NCI-H1436 treated with DMSO at 0.1 percent for 48 hours (cell line): ENCODE results near the gene MYO16.
"Not testable (repeated sequence)": the region's sequence is repeated elsewhere in the genome, so short reads cannot be mapped to it uniquely, and the experiment has no call there.

Experiments used
- DNase-seq: peaks from one replicate; lab custom pipeline; 2025; lab: John Stamatoyannopoulos, UW

MYO16 gene

DNA sequence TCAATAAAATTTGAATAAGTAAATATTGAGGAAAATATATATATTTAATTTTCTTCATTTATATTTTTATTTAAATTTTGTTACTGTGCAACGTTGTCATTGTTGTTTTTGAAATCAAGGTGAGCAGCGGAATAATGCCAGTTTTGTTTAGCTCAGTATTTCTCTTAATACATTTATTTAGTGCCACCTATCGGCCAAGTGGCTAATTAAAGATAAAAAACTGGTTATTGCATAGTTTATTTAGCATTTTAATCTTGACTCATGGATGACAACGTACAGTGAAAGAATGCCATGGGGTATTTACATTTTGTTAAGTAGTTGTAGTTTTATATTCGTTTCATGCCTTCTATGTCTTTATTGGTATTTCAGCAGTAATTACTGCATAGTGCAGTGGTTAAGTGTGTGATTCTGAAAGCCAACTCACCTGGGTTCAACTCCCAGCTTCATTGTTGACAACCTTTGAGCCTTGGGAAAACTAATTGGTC, 265.9 kb downstream of the MYO16 start:
- DNase-seq = no peak

DNA sequence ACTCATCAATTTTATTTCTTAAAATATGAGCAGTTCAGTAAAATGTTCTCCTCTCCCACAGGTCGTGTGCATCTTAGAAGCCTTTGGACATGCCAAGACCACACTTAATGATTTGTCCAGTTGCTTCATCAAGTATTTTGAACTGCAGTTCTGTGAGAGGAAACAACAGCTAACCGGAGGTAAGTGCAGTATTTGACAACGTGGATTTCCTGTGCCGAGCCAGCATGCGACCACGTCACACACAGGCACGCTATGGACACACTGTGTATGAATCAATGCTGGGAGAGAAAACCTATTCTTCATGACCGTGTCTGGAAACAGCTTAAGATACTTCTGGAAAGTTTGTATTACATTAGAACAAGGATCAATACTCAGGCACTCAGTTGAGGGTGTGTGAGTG, 268.5 kb downstream of the MYO16 start:
- DNase-seq = no peak

DNA sequence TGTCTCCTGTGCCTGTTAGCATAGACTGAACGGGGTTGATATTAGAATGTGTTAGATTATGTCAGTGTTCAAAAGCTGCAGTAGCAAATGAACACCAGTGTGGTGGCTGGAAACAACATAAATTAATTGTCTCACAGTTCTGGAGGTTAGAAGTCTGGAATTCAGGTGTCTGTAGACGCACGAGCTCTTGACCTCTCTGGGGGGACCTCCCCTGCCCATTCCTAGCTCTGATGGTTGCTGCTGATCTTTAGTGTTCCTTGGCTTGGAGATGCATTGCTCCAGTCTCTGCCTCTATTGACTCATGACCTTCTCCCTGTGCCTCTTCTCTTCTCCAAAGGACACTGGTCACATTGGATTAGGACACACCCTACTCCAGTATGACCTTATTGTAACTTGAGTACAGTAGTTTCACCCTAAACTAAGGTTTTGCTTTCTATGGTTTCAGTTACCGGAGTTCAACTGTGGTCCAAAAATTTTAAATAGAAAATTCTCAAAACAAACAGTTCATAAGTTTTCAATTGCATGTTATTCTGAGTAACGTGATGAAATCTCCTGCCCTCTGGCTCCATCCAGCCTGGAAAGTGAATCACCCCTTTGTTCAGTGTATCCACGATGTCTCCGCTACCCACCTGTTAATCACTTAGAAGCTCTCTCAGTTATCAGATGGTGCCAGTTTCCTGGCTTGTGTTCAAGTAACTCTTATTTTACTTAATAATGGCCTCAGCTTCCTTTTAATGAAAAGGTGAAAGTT, 273.2 kb downstream of the MYO16 start:
- no peak for DNase-seq

DNA sequence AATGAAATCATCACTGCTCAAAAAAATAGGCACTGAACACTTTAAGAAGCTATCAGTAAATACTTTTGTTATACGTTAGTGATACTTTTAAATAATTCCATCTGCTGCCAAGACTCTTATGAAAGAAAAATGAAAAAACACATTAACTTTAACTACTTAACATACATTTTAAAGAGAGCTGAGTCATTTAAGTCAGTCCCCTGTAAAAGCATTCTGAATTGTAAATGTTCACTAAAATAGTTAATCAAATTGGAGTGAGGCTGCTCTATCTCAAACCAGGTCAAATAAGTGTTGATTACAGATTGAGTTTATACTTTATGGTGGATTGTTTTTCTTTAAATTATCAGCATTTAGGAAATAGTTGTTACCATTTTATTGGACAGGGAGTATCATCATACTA, 274.2 kb downstream of the MYO16 start:
- no peak for DNase-seq

DNA sequence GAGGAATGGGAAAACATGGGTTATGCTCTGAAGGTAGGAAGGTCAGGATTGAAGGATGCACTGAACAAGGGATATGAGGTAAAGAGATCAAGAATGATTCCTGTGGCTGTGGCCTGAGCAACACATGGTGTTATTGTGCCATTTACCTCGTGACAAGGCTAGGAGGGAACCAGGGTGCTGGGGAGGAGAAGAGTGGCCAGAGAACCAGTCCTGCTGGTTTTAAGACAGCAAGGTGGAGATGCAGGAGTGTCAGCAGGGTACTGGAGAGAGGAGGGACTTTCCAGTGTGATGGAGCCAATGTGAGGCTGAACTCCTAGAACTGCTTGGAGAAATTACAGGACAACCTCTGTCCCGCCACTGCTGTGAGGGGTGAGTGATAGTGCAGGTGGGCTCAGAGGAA, 282.4 kb downstream of the MYO16 start:
- DNase-seq = no peak

DNA sequence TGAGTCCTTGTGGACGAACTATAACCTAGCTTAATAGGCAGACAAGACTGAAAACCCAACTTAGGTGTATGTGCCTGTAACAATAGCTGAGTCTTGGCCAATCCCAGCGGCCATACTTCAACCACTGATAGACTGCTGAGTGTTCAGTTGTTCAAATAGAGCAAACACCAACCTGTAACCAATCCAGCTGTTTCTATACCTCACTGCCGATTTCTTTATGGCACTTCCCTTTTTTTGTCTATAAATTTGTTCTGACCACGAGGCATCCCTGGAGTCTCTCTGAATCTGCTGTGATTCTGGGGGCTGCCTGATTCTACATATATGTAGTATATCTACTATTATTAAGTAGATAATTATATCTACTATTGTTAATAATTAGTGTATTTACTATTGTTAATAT, 284.3 kb downstream of the MYO16 start:
- not testable (repeated sequence) for DNase-seq

DNA sequence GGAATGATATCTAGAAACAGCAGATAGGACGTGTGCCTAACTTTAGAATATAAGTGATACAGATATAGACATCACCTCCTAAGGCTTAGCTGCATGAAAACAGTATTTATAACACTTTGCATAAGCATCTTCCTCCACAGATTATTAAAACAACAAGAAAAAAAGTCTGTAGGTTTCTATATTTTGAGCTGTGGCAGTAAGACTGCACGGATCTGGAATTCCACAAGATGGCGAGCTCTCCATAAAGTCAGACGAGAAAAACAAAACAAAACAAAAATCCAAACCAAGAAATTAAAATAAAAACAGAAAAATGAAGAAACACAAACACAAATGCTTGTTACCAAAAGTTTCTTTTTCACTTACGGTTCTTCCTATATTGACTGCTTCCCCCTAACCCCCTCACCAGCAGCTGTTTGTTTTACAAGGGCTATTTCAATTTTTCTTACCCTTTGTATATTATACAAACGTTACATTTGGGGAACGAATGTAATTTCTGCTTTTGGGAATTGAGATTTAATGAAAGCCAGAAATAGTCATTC, 285.8 kb downstream of the MYO16 start:
- no peak for DNase-seq

DNA sequence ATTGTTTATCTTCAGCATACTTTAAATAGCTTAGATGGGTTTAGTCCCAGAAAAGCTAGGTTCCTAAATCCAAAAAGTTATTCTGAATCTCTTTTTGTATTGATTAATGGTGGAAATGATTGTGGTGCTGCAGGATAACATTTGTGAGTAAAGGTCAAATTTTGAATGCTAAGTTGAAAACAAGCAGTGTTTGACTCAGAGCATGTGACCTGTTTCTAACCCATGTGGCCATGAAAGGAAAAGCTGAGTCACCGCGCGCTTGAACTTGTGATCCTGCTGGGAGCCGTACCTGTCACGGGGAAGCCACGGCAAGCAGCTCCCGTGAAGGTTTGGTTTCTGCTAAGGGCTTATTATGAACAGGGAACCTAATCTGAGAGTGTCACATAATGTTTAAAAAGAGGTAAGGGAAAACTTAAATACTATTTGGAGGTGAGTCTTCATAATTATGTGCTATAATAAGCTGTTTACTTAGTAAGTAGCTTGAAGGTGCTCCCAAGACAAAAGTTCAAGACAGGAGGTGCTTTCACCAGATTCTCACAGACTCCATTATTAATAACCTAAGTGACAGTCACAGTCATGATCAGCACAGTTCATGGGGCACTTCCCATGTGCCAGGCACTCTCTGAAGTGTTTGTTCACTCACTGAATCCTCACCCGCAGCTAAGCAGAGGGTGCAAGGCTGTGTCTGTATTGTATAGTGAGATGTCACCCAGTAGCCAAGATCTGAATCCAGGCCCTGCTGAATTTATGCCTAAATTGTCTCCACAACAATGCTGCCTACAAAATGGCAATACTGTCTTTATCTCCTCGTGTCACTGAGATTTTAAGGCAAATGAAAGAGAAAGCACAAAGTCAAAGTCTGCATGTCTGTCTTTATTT, 286.5 kb downstream of the MYO16 start:
- no peak for DNase-seq

DNA sequence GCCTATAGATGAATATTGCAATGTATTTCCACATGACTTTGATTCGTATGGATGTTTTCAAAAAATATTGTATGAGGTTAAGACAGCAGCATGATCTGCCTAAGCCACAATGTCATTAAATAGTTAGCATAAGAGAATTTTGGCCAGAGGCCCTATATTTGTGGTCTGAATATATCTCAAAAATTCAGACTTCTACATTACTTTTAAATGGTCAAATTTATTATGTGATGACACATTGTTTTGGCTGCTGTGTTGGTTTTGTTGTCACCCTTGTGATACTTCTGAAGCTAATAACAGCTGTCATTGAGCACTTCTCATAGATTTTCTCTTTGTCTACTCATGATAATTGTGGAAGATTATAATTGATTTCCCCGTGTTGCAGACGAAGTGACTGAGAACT, 288.2 kb downstream of the MYO16 start:
- DNase-seq = no peak

DNA sequence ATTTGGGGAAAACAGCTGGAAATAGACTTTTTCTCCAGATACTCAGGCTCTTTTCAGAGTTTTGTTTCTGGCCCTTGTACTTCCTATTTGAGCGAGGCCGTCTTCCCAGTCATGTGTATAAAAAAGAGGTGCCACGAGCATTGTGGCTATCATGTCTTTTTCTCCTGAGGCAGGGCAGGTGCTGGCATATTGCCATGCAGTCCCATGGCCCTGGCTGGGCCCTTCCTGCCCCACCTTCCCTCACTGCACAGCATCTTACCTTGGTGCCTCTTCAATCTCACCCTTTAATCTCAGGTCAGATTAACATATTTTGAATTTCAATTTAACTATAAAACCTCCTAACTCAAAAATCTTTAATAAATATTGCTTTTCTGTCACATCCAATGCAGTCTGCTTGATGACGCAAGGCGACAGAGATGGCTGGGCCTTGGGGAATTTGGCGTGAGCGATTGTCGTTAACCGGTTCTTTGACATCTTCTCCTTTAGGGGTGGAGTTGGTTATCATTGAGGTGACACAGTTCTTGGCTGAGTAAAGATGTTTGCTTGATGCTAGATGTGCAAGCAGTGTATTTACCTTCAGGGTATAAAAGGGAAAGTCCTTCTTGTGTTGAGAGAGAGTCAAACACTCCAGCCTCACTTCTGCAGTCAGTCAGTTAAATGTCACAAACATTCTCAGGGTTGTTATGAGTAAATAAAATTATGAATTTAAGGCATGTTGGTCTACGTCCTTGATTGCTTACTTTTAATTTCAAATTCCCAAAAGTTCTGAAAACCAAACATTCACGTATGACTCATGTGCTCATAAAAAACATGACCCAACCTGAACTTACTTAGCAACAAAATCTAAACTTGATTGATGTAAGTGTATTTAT, 289.9 kb downstream of the MYO16 start:
- no peak for DNase-seq

DNA sequence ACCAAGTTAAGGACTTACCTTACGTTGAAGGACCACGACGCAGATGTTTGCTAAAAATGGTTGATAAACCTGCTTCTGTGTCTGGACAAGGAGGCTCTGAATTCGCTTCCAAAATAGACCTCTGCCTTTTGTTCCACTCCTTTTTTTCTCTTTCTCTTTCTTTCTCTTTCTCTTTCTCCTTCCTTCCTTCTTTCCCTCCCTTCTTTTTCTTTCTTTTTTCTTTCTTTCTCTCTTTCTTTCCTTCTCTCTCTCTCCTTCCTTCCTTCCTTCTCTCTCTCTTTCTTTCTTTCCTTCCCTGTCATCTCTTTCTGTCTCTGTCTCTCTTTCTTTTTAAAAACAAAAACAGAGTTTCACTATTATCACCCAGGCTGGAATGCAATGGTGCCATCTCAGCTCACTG, 290.7 kb downstream of the MYO16 start:
- DNase-seq = no peak

DNA sequence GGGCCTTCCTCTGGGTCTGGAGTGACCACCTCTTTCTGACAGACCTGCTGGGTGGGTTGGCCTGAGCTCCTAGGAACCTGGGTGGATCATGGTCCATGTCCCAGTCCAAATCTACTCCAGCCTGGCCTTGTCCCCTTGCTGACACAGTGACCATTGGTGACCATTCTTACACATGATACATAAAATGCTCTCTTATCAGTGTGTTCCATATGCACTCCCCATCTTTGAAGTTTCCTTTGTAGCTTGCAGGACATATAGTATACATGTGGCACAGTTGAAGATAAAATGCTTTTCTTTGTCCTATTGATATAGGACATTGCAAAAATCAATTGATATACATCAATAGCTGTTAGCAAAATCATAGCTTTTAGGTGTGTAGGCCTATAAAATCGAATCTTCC, 291.8 kb downstream of the MYO16 start:
- DNase-seq = no peak

DNA sequence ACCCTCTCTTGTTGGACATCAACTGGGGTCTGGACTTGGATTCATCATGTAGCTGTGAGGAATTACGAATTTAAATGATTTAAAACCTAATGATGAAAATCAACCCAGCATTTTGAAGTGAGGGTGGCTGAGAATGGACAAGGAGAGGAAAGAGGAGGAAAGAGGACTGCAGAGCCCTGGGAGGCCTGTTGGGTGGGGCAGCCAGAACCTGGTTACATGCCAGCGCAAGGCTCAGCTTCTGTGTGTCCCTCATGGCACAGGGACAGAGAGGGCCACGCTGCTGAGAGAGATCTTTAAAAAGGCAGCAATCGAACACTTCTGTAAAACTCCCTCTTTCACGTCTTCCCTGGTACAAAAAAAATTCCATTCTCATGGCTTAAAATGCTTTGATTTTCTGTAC, 292.7 kb downstream of the MYO16 start:
- no peak for DNase-seq

DNA sequence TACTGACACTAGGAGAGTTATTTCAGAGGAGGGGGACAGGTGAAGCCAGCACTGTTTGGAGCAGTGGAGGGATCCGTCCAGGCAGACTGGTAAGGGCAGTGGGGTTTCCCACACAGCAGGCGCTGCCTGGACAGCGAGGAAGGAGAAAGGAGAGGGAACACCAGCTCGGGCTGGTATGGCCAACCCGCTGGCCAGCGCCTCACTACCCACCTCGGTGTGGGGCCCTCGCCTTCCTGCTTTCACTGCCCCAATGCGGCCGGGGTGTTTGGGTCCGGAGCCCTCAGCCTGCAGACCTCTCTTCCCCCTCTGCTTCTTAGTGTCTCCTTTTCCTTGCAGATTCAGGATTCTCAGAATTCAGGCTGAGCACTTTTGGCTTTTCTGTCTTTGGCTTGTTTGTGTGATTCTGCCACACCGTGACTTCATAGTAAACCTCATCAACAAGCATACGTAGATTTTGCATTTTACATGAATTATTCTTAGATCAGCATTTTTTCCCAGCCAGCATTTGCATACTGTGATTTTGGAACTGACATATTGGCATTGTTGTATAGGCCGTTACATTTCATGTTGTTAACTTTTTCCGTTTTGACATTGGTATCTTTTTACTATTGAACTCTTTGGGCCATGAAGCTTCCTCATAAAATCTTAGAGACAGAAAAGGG, 294.1 kb downstream of the MYO16 start:
- DNase-seq = no peak

DNA sequence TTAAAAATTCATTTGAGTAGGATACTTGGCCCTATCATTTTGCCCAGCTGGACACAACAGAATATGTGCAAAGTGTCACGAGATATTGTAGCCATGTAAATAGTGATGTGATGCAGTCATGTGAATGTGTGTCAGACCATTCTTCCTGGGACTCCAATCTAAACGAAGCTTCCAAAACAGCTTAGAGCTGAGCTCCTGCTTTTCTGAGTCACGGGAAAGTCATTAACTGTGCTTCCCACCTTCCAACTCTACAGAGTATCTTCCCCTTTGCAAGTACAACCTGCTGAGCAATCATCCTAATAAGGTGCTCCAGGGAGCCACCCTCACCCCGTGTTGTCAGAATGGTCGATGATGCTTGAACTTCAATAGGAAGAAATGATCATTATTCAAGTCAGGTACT, 294.7 kb downstream of the MYO16 start:
- no peak for DNase-seq

DNA sequence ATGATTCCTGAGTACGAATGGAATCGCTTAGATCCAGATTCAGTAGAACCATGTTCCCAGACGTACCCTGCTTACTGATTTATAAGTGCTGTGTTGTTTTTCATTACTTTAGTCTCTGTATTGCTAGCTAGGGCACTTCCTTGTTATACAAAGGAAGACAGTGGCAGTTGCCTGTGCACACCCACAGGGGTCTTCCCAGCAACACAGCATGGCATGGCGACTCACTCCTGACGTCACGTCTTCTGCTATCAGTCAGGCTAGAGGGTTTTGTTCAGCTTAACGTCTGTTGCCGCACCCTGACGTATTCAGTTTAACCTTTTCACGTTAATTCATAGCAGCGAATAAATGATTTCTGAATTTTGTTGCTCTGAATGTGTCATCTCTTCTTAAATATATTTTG, 295.1 kb downstream of the MYO16 start:
- DNase-seq = no peak

DNA sequence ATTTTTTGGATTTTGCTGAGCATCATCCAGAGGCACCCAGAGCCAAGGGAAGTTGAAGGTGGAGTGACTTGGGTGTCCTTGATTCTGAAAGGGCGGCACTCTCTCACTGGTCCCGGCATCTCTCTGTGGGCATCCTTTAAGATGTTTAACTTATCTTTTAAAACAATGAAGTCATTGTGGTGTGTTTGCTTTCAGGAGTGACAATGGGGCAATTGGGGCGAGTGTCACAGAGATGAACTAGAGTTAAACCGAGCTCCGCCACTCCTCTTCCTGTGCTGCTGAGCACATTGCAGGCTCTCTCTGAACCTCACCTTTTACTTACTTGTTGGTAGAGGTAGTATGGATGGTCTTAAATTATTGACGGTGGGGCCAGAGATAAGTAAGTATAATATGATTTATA, 295.7 kb downstream of the MYO16 start:
- DNase-seq = no peak

DNA sequence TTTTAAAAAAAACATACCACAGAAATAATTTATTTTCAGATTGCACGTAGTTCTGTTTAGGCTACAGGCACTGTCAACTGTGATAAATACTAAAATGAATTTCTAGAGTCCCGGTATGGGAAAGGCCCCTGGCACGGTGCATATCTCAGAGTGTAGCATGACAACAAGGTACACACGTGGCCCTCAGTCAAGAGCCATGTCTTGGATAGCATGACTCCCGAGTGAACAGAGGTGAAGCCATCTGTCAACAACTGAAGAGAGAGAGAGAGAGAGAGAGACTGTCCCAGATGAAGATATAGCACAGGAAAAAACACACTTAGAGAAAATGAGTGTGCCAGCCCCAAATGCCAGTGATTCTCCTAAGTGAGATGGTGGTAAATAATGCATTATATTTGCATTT, 297.5 kb downstream of the MYO16 start:
- no peak for DNase-seq

DNA sequence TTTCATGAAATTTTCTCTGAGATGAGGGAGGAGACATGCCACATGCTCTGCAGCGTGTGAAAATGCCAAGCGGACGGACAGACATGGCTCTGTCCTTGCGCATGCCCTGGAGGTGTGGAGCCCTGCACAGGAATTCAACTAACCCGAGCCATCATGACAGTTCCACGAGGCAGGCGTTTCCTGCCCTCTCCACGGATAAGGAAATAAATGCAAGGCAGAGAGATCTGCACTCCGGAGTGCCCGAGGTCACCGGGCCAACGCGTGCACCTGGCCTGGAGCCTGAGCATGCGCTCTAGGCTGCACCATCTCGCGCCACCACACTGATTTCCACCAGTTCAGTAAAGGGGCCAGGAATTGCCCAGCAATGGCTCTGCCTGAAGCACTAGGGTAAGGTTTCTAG, 298.2 kb downstream of the MYO16 start:
- no peak for DNase-seq

DNA sequence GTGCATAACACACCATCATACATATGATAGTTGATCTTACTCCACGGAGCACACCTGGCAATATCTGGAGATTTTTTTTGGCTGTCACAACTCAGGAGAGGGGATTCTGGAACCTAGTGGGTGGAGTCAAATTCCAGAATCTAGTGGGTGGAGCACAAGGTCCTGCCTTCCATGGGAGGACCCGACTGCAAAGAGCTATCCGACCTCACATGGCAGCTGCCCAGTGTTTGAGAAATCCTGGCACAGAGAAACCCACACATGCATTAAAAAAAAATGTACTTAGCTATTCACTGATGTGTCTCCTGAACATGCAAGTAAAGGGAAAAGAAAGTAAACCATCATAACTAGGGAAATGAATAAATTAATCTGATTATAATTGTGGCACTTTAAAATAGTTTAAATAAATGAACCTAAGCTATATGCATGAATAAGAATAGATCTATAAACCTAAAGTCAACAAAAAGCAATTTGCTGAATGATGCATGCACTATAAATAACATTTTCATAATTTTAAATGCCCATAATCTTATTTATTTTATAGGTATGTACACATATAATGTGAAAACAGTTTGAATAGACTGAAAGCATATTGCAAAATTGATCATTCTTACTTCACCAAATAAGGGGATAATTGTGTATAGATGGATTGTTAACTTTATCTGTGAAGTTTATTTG, 300.3 kb downstream of the MYO16 start:
- DNase-seq = no peak

DNA sequence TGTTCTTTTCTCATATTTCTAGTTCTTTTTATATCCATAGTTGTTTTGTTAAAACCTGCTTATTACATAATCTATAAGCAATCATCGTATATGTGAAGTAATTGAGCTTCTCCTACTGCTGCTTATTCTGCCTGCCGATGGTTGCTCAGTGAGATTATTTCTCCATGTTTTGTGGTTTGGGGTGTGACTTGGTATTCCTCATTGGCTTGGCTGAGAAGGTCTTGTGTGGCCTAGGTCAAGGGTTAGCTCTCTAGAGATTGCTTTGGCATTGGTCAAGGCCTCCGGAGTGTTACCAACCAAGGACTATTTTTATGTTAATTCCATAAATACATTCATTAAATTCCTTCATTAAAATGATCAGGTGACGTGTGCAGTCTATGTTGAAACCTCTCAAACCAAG, 302.8 kb downstream of the MYO16 start:
- DNase-seq = no peak
